ENCODE data around the gene ARID5B.

Gene ARID5B

DNA sequence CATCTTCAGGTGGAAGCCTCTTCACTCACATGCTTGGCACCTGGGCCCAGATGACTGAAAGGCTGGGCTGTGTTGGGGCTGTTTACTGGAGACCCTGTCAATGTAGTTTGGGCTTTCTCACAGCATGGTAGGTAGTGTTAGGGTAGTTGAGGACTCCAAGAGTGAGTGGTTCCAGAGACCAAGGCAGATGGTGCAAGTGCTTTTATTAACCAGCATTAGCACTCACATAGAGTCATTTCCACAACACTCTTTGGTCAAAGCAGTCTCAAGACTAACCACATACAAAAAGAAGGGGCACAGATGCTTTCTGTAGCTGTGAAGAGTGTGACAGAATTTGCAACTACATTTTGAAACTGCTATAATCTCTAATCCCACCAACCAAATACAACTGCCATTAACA is 232.1 kb downstream of the ARID5B start:
- Histone ChIP-seq H3K36me3 (ENCODE audit: control insufficient read depth, insufficient read depth, low read length) (no peaks in the 10 kb centered on the region), H3K27ac (ENCODE audit: insufficient read depth, low read depth, low read length, poor library complexity, severe bottlenecking) (no peak overlapping the region), H3K4me1 (ENCODE audit: control insufficient read depth, insufficient read depth, low read length) (no peaks in the 10 kb centered on the region), H3K27me3 (ENCODE audit: control insufficient read depth, insufficient read depth, low read length, poor library complexity, severe bottlenecking) (no peaks in the 10 kb centered on the region), H3K4me3 (ENCODE audit: insufficient read depth, low read depth, low read length) (no peak overlapping the region), H3K9me3 (ENCODE audit: control insufficient read depth, low read length) (no peaks in the 10 kb centered on the region)

DNA sequence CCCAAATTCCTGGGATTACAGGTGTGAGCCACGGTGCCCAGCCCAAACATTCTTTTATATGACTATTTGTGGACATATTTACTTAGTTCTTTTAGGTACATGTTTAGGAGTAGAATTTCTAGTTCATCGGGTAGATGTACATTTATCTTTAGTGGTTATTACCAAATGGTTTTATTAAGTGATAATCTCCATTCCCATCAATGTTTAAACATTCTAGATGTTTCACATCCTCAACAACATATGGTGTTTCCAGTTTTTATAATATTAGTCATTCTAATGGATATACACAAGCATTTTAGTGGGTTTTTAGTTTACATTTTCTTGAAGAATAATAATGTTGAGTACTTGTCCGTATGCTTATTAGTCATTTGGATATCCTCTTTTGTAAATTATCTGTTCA is 235.4 kb downstream of the ARID5B start:
- Histone ChIP-seq H3K4me3 (ENCODE audit: insufficient read depth, low read depth, low read length) (no peak overlapping the region), H3K4me1 (ENCODE audit: control insufficient read depth, insufficient read depth, low read length) (no peaks in the 10 kb centered on the region), H3K27ac (ENCODE audit: insufficient read depth, low read depth, low read length, poor library complexity, severe bottlenecking) (no peak overlapping the region), H3K27me3 (ENCODE audit: control insufficient read depth, insufficient read depth, low read length, poor library complexity, severe bottlenecking) (no peaks in the 10 kb centered on the region), H3K36me3 (ENCODE audit: control insufficient read depth, insufficient read depth, low read length) (no peaks in the 10 kb centered on the region), H3K9me3 (ENCODE audit: control insufficient read depth, low read length) (no peaks in the 10 kb centered on the region)
- 80 to 86% methylated on average over 1 to 2 of the region's 3 CpGs for WGBS, 2 experiments
